Smooth muscle cell (in vitro differentiated cells): ENCODE data around the gene MUC5AC. TPM values are rescaled to one million over a fixed set of nuclear protein-coding genes. Genes with fewer than 3 reads are reported as not detected.
"Not testable (repeated sequence)": the region's sequence is repeated elsewhere in the genome, so short reads cannot be mapped to it uniquely, and the experiment has no call there.

Experiments used
- DNase-seq: peaks from one replicate; lab custom pipeline; 2025; ENCODE audit not compliant: unreplicated experiment; lab: John Stamatoyannopoulos, UW
- H2AFZ ChIP-seq: fragments of 200-600 bp; sonication (generic); 2 replicates; pipeline ENCODE4 v1.6.0; 2016; ENCODE audit warnings: antibody characterized with exemption, low read depth, mild to moderate bottlenecking
- H3F3A ChIP-seq: fragments of 200-600 bp; sonication (generic); 2 replicates; pipeline ENCODE4 v1.6.0; 2017; ENCODE audit warnings: antibody characterized with exemption, low read depth
- H3K27ac ChIP-seq: fragments of 200-600 bp; sonication (generic); 2 replicates; pipeline ENCODE4 v1.5.1; 2016; ENCODE audit warnings: low read depth, mild to moderate bottlenecking
- H3K27me3 ChIP-seq: fragments of 200-600 bp; sonication (generic); 2 replicates; pipeline ENCODE4 v1.6.1; 2016; ENCODE audit warnings: low read depth, mild to moderate bottlenecking
- H3K36me3 ChIP-seq: fragments of 200-600 bp; sonication (generic); 2 replicates; pipeline ENCODE4 v1.5.1; 2016; ENCODE audit warnings: low read depth
- H3K4me1 ChIP-seq: fragments of 200-600 bp; sonication (generic); 2 replicates; pipeline ENCODE4 v1.5.1; 2016; ENCODE audit warnings: low read depth
- H3K4me2 ChIP-seq: fragments of 200-600 bp; sonication (generic); 2 replicates; pipeline ENCODE4 v1.6.0; 2016; ENCODE audit warnings: mild to moderate bottlenecking
- H3K4me3 ChIP-seq: fragments of 200-600 bp; sonication (generic); 2 replicates; pipeline ENCODE4 v1.5.1; 2016; ENCODE audit warnings: mild to moderate bottlenecking
- H3K79me2 ChIP-seq: fragments of 200-600 bp; sonication (generic); 2 replicates; pipeline ENCODE4 v1.6.0; 2016; ENCODE audit warnings: low read depth, mild to moderate bottlenecking
- H3K9ac ChIP-seq: fragments of 200-600 bp; sonication (generic); 2 replicates; pipeline ENCODE4 v1.6.0; 2016; ENCODE audit warnings: low read depth
- H3K9me3 ChIP-seq: fragments of 200-600 bp; sonication (generic); replicated peaks from 2 replicates; pipeline ENCODE4 v1.5.1; 2016; ENCODE audit warnings: low read depth
- H4K20me1 ChIP-seq: fragments of 200-600 bp; sonication (generic); 2 replicates; pipeline ENCODE4 v1.6.0; 2016; ENCODE audit warnings: low read depth
- WGBS: methylation state at CpG from one replicate; pipeline ENCODE4 v1.1.7; 2016; ENCODE audit warnings: low lambda C conversion rate; 5-methylcytosine and 5-hydroxymethylcytosine counted together
- polyA plus RNA-seq: library from polyadenylated mRNA; unstranded; fragments of >200 nt; fragmentation: Nextera tagmentation; extraction: Ambion mirVana; gene quantifications from 2 replicates; pipeline ENCODE4 v1.2.1, GENCODE V29; 2016
- total RNA-seq: library from RNA; depleted of rRNA; stranded (reverse); fragments of >200 nt; gene quantifications from 2 replicates; pipeline ENCODE4 v1.2.3, GENCODE V29; 2014

MUC5AC gene
- total and polyA plus RNA-seq, 2 experiments from 2014 or later, result not detected

DNA sequence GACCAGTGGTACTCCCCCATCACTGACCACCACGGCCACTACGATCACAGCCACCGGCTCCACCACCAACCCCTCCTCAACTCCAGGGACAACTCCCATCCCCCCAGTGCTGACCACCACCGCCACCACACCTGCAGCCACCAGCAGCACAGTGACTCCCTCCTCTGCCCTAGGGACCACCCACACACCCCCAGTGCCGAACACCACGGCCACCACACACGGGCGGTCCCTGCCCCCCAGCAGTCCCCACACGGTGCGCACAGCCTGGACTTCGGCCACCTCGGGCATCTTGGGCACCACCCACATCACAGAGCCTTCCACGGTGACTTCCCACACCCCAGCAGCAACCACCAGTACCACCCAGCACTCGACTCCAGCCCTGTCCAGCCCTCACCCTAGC, 89.3 kb downstream of the MUC5AC start:
- WGBS, result 96% methylated on average over 11 of the region's 14 CpGs
- not testable (repeated sequence) for H3K79me2 ChIP-seq, H3K27me3 ChIP-seq, H2AFZ ChIP-seq, H3K4me1 ChIP-seq, H3K36me3 ChIP-seq, H3K4me2 ChIP-seq, DNase-seq, H3K9me3 ChIP-seq, H3K27ac ChIP-seq, H3F3A ChIP-seq, H3K9ac ChIP-seq, H4K20me1 ChIP-seq, H3K4me3 ChIP-seq

DNA sequence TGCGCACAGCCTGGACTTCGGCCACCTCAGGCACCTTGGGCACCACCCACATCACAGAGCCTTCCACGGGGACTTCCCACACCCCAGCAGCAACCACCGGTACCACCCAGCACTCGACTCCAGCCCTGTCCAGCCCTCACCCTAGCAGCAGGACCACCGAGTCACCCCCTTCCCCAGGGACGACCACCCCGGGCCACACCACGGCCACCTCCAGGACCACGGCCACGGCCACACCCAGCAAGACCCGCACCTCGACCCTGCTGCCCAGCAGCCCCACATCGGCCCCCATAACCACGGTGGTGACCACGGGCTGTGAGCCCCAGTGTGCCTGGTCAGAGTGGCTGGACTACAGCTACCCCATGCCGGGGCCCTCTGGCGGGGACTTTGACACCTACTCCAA, 91.2 kb downstream of the MUC5AC start:
- H3K4me2 ChIP-seq, H3K36me3 ChIP-seq, H3K79me2 ChIP-seq, H2AFZ ChIP-seq, H4K20me1 ChIP-seq, H3K9ac ChIP-seq, DNase-seq, H3K27ac ChIP-seq, H3K9me3 ChIP-seq, H3K4me3 ChIP-seq, H3K4me1 ChIP-seq, H3F3A ChIP-seq, H3K27me3 ChIP-seq: not testable (repeated sequence)
- WGBS, result 97% methylated on average over 11 of the region's 18 CpGs

DNA sequence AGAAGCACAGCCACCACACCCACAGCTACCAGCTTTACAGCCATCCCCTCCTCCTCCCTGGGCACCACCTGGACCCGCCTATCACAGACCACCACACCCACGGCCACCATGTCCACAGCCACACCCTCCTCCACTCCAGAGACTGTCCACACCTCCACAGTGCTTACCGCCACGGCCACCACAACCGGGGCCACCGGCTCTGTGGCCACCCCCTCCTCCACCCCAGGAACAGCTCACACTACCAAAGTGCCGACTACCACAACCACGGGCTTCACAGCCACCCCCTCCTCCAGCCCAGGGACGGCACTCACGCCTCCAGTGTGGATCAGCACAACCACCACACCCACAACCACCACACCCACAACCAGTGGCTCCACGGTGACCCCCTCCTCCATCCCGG, 92.7 kb downstream of the MUC5AC start:
- H3K4me2 ChIP-seq, H3F3A ChIP-seq, H3K27ac ChIP-seq, H3K4me3 ChIP-seq, H3K9ac ChIP-seq, H4K20me1 ChIP-seq, H2AFZ ChIP-seq, DNase-seq, H3K4me1 ChIP-seq, H3K36me3 ChIP-seq, H3K79me2 ChIP-seq, H3K27me3 ChIP-seq, H3K9me3 ChIP-seq: not testable (repeated sequence)
- 91% methylated on average over 7 of the region's 12 CpGs for WGBS

Other genes with a start within 250 kb of the MUC5AC start
- gene CHID1, start 247.1 kb upstream of the MUC5AC start, total RNA-seq, result 54.3 and 76.5 TPM in 2 replicates
- 171 and 181 TPM in 2 replicates for gene CHID1, start 247.1 kb upstream of the MUC5AC start, polyA plus RNA-seq
- 32.2 and 35.8 TPM in 2 replicates for gene AP2A2, start 232.1 kb upstream of the MUC5AC start, total RNA-seq
- 25.1 and 31.8 TPM in 2 replicates for gene AP2A2, start 232.1 kb upstream of the MUC5AC start, polyA plus RNA-seq
- gene MUC6, start 121.2 kb upstream of the MUC5AC start, total RNA-seq, result not detected in 2 replicates
- gene MUC6, start 121.2 kb upstream of the MUC5AC start, polyA plus RNA-seq, result 0.39 TPM in 1 of 2 replicates, not detected in the other
- not detected in 2 replicates for gene MUC2, start 83.1 kb upstream of the MUC5AC start, total RNA-seq
- gene MUC2, start 83.1 kb upstream of the MUC5AC start, polyA plus RNA-seq, result 0.05 TPM in 1 of 2 replicates, not detected in the other
- gene MUC5B, start 65.1 kb downstream of the MUC5AC start, total RNA-seq, result not detected in 2 replicates
- gene MUC5B, start 65.1 kb downstream of the MUC5AC start, polyA plus RNA-seq, result 0.15 TPM in 1 of 2 replicates, not detected in the other
- 13.3 and 20.3 TPM in 2 replicates for gene TOLLIP, start 151.7 kb downstream of the MUC5AC start, total RNA-seq
- 60.0 and 63.0 TPM in 2 replicates for gene TOLLIP, start 151.7 kb downstream of the MUC5AC start, polyA plus RNA-seq
- 0.27 and 5.2 TPM in 2 replicates for gene BRSK2, start 232.0 kb downstream of the MUC5AC start, total RNA-seq
- gene BRSK2, start 232.0 kb downstream of the MUC5AC start, polyA plus RNA-seq, result 1.5 and 2.3 TPM in 2 replicates